H1 (cell line): ENCODE data around the gene ARID1B. TPM values are rescaled to one million over a fixed set of nuclear protein-coding genes. Genes with fewer than 3 reads are reported as not detected.

Source experiments
- CBX8 ChIP-seq: fragments of 300-800, 300-1000 bp; sonication (generic); IDR thresholded peaks from 2 replicates; pipeline ENCODE4 v1.7.1; 2016; ENCODE audit warnings: low read depth, low read length, borderline replicate concordance
- polyA plus RNA-seq, 7 experiments: library from polyadenylated mRNA; depleted of rRNA in 3 of 7; stranded (reverse) in 5 of 7; unstranded in 2 of 7; fragments of >200 nt in 5 of 7; fragments of 200-250 nt in 2 of 7; gene quantifications; 1 replicate in 5 of 7; 2 replicates in 1 of 7; 4 replicates in 1 of 7; pipeline versions ENCODE4 v1.2.1 to v1.2.3, GENCODE V29; 2011 to 2013; ENCODE audit warnings: missing spikeins in 2 of 7, mixed read lengths in 2 of 7
- total RNA-seq: library from RNA; stranded (reverse); fragmentation: NEBNext Ultra II Directional; extraction: Animal tissue kit (Norgen Biotek cat#: 25700); gene quantifications from 2 replicates; pipeline ENCODE4 v1.2.1, GENCODE V29; 2021

ARID1B gene
- total and polyA plus RNA-seq, 2 of the 8 experiments (the other 6 are each of a cell fraction or from before 2014, with no cell fraction given): 24.3 to 70.3 TPM

GRCh38 chr6:157078326-157078725, 301.1 kb downstream of the ARID1B start (continued):
- TF ChIP-seq CBX8: no peak
